ENCODE measurements around the gene ZNF320. TPM values are rescaled to one million over a fixed set of nuclear protein-coding genes. Genes with fewer than 3 reads are reported as not detected.
"Not testable (repeated sequence)": the region's sequence is repeated elsewhere in the genome, so short reads cannot be mapped to it uniquely, and the experiment has no call there.

The ZNF320 gene
- total RNA-seq, result 6.4 and 18.6 TPM in 2 replicates

DNA sequence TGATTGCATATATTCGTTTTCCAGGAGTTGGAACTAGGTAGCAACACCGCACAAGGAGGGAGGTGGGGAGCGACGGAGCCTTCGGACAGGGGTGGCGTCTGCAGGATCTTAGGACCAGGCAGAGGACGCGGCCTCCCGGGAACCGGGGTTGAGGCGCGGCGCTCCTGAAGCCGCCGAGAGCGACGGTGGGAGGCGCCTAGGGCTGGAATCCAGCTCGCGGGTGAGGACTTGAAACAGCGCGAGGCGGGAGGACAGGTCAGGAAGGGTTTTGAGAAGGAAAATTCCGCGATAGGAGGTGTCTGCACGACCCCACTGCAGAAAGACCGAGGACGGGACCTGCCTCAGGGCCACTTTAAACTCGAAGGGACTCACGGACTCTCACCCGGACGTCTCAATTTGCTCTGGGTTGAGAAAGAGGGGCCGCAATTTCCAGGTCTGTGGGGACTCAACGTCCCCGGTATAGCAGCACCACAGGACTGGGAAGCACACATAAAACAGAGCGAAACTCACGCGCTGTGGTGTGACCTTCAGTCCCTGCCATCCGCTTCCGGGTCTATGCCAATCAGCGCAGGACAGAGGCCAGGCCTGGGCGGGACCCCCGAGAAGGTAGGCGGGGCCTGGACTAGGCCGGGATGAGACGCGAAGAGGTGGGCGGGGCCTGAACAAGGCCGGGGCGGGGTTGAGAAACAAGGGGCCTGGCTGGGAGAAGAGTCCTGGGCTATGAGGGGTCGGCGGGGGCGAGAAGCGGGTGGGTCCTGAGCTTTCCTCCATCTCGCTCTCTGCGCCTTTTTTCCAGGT lies at the start of gene ZNF320:
Gene ZNF320 (minus strand): TSS at position 498 of the 798 bp plus-strand sequence. CDS start 7,380 bp downstream, outside the sequence.
- DNase-seq (ENCODE audit: low read depth), result peak; percentile 94
- H3K4me3 ChIP-seq (ENCODE audit: low read depth, low read length), result peak within 1 kb of the TSS; percentile 94
- TF ChIP-seq, protein P1, sequence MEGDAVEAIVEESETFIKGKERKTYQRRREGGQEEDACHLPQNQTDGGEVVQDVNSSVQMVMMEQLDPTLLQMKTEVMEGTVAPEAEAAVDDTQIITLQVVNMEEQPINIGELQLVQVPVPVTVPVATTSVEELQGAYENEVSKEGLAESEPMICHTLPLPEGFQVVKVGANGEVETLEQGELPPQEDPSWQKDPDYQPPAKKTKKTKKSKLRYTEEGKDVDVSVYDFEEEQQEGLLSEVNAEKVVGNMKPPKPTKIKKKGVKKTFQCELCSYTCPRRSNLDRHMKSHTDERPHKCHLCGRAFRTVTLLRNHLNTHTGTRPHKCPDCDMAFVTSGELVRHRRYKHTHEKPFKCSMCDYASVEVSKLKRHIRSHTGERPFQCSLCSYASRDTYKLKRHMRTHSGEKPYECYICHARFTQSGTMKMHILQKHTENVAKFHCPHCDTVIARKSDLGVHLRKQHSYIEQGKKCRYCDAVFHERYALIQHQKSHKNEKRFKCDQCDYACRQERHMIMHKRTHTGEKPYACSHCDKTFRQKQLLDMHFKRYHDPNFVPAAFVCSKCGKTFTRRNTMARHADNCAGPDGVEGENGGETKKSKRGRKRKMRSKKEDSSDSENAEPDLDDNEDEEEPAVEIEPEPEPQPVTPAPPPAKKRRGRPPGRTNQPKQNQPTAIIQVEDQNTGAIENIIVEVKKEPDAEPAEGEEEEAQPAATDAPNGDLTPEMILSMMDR (IDR thresholded peaks at IDR 0.05; ENCODE audit: insufficient read depth, low read depth, low read length), result no peak

DNA sequence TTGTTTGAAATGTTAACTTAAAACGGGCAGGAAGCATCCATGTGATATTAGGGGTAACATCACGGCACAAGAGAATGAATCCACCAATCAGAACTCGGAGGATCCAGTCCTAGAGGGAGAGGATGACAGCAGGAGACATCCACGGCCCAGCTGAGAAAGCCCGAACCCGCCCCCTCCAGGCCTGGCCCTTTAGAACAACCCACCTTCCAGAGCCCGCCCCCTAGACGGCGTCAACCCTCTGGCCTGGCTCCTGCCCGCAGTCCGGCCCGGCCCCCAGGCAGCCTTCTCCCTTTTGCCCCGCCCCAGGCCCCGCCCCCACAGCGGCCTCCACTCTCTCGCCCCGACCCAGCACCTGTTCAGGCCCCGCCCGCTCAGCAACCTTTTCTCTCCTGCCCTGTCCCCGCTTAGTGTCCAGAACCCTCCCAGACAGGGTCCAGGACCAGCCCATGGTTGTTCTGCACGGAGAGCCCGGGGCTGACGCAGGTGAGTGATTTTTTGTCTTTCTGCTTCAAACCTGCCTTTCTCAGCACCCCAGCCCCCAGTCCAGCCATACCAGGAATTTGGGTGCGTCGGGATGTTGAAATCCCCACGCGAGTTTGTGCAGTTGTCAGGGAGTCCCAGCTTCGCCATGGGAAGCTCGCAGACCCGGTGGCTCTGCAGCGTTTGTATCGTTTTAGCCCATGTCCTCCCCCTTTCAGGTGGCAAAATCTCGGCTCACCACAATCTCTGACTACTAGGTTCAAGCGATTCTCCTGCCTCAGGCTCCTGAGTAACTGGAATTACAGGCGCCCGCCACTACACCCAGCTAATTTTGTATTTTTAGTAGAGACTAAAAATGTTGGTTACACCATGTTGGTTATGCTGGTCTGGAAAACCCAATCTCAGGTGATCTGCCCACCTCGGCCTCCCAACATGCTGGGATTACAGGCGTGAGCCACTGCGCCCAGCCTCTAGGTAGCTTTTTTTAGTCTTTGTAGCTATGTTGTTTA lies 49.2 kb upstream of the ZNF320 start:
- DNase-seq (ENCODE audit: low read depth), result peak; percentile 40
- peak overlapping the region; percentile 9 for H3K4me3 ChIP-seq (ENCODE audit: low read depth, low read length)
- TF ChIP-seq, protein P1 (IDR thresholded peaks at IDR 0.05; ENCODE audit: insufficient read depth, low read depth, low read length), result no peak

DNA sequence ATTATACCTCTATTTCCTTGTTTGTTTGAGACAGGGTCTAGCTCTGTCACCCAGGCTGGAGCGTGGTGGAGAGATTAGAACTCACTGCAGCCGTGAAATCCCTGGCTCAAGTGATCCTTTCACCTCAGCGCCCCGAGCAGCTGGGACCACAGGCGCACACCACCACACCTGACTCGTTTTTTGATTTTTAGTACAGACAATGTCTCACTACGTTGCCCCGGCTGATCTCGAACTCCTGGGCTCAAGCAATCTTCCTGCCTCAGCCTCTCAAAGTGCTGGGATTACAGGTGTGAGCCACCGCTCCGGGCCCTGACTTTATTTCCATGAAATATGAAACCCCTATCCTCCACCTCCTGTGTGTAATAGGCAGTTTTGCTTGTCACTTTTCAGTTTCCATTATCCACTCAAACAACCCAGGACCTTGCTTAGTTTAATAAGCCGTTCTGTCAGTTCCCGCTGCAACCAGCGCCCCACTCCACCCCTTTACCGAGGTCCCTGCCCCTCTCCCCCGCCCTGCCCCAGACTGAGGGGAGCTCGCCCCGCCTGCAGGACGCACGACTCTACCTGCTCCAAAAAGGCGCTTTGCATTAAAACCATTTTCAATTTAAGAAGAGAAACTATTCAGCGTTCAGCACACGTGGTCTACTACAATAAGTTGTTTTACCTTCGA lies 48.4 kb upstream of the ZNF320 start:
- no peak for DNase-seq (ENCODE audit: low read depth)
- peak overlapping the region; percentile 9 for H3K4me3 ChIP-seq (ENCODE audit: low read depth, low read length)
- TF ChIP-seq, protein P1 (IDR thresholded peaks at IDR 0.05; ENCODE audit: insufficient read depth, low read depth, low read length), result no peak

DNA sequence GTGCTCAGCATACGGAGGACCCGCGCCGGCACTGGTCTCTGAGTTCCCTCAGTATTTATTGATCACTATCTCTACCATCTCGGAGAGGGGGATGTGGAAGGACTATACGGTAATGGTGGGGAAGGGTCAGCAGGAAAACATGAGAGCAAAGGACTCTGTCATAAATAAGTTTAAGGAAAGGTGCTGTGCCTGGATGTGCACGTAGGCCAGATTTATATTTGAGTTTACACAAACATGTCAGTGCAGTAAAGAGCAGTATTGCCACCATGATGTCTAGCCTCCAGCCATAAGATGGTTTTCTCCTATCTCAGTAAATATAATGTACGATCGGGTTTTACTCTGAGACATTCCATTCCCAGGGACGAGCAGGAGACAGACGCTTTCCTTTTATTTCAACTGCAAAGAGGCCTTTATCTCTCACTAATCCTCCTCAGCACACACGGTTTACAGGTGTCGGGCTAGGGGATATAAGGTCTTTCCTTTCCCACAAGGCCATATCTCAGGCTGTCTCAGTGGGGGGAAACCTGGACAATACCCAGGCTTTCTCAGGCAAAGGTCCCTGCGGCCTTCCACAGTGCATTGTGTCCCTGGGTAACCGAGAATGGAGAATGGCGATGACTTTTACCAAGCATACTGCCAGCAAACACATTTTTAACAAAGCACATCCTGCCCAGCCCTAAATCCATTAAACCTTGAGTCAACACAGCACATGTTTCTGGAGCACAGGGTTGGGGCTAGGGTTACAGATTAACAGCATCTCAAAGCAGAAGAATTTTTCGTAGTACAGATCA lies 47.5 kb upstream of the ZNF320 start:
- DNase-seq (ENCODE audit: low read depth); H3K4me3 ChIP-seq (ENCODE audit: low read depth, low read length): not testable (repeated sequence)

DNA sequence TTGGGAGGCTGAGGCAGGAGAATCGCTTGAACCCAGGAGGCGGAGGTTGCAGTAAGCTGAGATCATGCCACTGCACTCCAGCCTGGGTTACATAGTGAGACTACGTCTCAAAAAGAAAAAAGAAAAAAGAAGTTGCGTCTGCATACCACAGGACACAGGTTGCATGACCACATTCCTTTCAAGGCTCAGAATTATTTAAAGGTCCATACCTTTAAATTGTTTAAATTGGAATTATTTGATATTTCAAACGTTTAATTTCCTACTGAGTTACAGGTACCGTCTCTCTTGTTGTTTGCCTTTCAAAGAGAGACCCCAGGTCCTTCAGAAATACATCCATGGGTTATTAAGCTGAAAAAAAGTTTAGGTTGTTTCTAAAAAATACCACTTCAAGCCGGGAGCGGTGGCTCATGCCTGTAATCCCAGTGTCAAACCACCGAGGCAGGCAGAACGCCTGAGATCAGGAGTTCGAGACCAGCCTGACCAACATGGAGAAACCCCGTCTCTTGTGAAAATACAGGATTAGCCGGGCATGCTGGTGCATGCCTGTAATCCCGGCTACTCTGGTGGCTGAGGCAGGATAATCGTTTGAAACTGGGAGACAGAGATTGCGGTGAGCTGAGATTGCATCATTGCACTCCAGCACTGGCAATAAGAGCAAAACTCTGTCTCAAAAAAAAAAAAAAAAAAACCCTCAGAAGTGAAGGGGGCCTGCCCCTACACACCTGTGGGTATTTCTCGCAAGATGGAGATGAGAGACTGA lies 46.6 kb upstream of the ZNF320 start:
- H3K4me3 ChIP-seq (ENCODE audit: low read depth, low read length), result no peak overlapping the region

More for the DNA sequence above, 46.6 kb upstream of the ZNF320 start:
- TF ChIP-seq, protein P1 (IDR thresholded peaks at IDR 0.05; ENCODE audit: insufficient read depth, low read depth, low read length), result no peak
- peak; percentile 11 for DNase-seq (ENCODE audit: low read depth)

Measured in fibroblast of villous mesenchyme (primary cell).